ENCODE results near the gene RFTN1. TPM values are rescaled to one million over a fixed set of nuclear protein-coding genes. Genes with fewer than 3 reads are reported as not detected.
"Not testable (repeated sequence)": the region's sequence is repeated elsewhere in the genome, so short reads cannot be mapped to it uniquely, and the experiment has no call there.

RFTN1 gene
- total and polyA plus RNA-seq, 2 donors (not counting 1 experiment from before 2014, with no cell fraction given): 32.4 to 156 TPM

GRCh38 chr3:16494094-16494493 is 19.4 kb downstream of the RFTN1 start:
- Mint-ChIP-seq H3K4me3 (peak overlapping the region; percentile 7), H3K9me3 (ENCODE audit: insufficient read depth) (no peaks in the 10 kb centered on the region), H3K4me1 (peaks cover 51% of the 10 kb centered on the region), H3K27me3 (no peaks in the 10 kb centered on the region), H3K27ac (no peak overlapping the region)
- intact Hi-C loops (cut with micrococcal nuclease): no loop called here
- DNase-seq: no peak
- H3K27me3 ChIP-seq (replicated peaks in 1 of 4; ENCODE audit: control extremely low read depth in 1 of 4, control insufficient read depth in 3 of 4, insufficient read depth in 4 of 4, low read length in 3 of 4): no peaks in the 10 kb centered on the region
- peaks cover 0 to under 1% (median 0%) of the 10 kb centered on the region in 3 donors for H3K9me3 ChIP-seq (ENCODE audit: control extremely low read depth in 1 of 3, control insufficient read depth in 2 of 3, insufficient read depth in 1 of 3, low read length in 2 of 3)
- ChIA-PET POLR2A (no interaction called here), CTCF (interaction anchor here (1.1 kb wide), 1 partner anchor 10 kb away, joined by 3 read pairs; no protein-coding TSS in a partner anchor)
- peaks cover 97% of the 10 kb centered on the region for H3K79me2 ChIP-seq (ENCODE audit: control insufficient read depth, insufficient read depth, low read length)
- peaks cover 0 to 39% of the 10 kb centered on the region in 2 experiments for H3K36me3 ChIP-seq (replicated peaks in 1 of 2; ENCODE audit: control extremely low read depth in 1 of 2, control insufficient read depth in 1 of 2, extremely low read depth in 1 of 2, insufficient read depth in 2 of 2, low read length in 1 of 2)
- H4K20me1 ChIP-seq (ENCODE audit: control insufficient read depth, insufficient read depth, low read length, poor library complexity, severe bottlenecking): peaks cover 36% of the 10 kb centered on the region
- no peak overlapping the region for H3K4me3 ChIP-seq (ENCODE audit: control extremely low read depth in 1 of 5, extremely low read depth in 1 of 5, insufficient read depth in 1 of 5, low read depth in 2 of 5, low read length in 4 of 5)
- no peak for ATAC-seq (ENCODE audit: low read depth)
- H3K4me1 ChIP-seq (ENCODE audit: control insufficient read depth in 2 of 2, insufficient read depth in 2 of 2, low read length in 2 of 2): peaks cover 47 to 48% of the 10 kb centered on the region in 2 donors
- 73% methylated on average over 2 of the region's 5 CpGs for WGBS (ENCODE audit: insufficient coverage)
- TF ChIP-seq CTCF (IDR thresholded peaks at IDR 0.05): no peak
- TF ChIP-seq EZH2 (IDR thresholded peaks at IDR 0.05; ENCODE audit: borderline replicate concordance, insufficient read depth, low read depth, low read length, poor library complexity, severe bottlenecking): no peak
- H3K27ac ChIP-seq (ENCODE audit: low read length in 2 of 2): no peak overlapping the region
- H3K4me2 ChIP-seq (replicated peaks; ENCODE audit: low read depth, low read length, poor library complexity, severe bottlenecking): peak overlapping the region; percentile 37
- no peak overlapping the region for H3K9ac ChIP-seq (ENCODE audit: low read length)
- no peak overlapping the region for H2AFZ ChIP-seq (ENCODE audit: insufficient read depth, low read depth, low read length, poor library complexity, severe bottlenecking)

- TF ChIP-seq CTCF (IDR thresholded peaks at IDR 0.05) (no peak), EZH2 (IDR thresholded peaks at IDR 0.05; ENCODE audit: borderline replicate concordance, insufficient read depth, low read depth, low read length, poor library complexity, severe bottlenecking) (no peak)
- DNase-seq: no peak
- Mint-ChIP-seq H3K27ac (no peak overlapping the region), H3K9me3 (ENCODE audit: insufficient read depth) (no peaks in the 10 kb centered on the region), H3K4me3 (no peak overlapping the region), H3K4me1 (peaks cover 31% of the 10 kb centered on the region), H3K27me3 (no peaks in the 10 kb centered on the region)
- ChIA-PET CTCF (no interaction called here), POLR2A (no interaction called here)
- no peaks in the 10 kb centered on the region for H3K27me3 ChIP-seq (replicated peaks in 1 of 4; ENCODE audit: control extremely low read depth in 1 of 4, control insufficient read depth in 3 of 4, insufficient read depth in 4 of 4, low read length in 3 of 4)
- intact Hi-C loops (cut with micrococcal nuclease): no loop called here
- no peak overlapping the region for H3K27ac ChIP-seq (ENCODE audit: low read length in 2 of 2)
- no peak overlapping the region for H3K4me2 ChIP-seq (replicated peaks; ENCODE audit: low read depth, low read length, poor library complexity, severe bottlenecking)
- no peak overlapping the region for H3K4me3 ChIP-seq (ENCODE audit: control extremely low read depth in 1 of 5, extremely low read depth in 1 of 5, insufficient read depth in 1 of 5, low read depth in 2 of 5, low read length in 4 of 5)
- peaks cover 9 to 20% of the 10 kb centered on the region in 2 donors for H3K4me1 ChIP-seq (ENCODE audit: control insufficient read depth in 2 of 2, insufficient read depth in 2 of 2, low read length in 2 of 2)
- peaks cover 0 to 44% of the 10 kb centered on the region in 2 experiments for H3K36me3 ChIP-seq (replicated peaks in 1 of 2; ENCODE audit: control extremely low read depth in 1 of 2, control insufficient read depth in 1 of 2, extremely low read depth in 1 of 2, insufficient read depth in 2 of 2, low read length in 1 of 2)
- H4K20me1 ChIP-seq (ENCODE audit: control insufficient read depth, insufficient read depth, low read length, poor library complexity, severe bottlenecking): peaks cover 9% of the 10 kb centered on the region
- H3K9ac ChIP-seq (ENCODE audit: low read length): no peak overlapping the region
- ATAC-seq (ENCODE audit: low read depth): no peak
- WGBS (ENCODE audit: insufficient coverage): 90% methylated on average over 4 of the region's 4 CpGs
- H3K9me3 ChIP-seq (ENCODE audit: control extremely low read depth in 1 of 3, control insufficient read depth in 2 of 3, insufficient read depth in 1 of 3, low read length in 2 of 3): no peaks in the 10 kb centered on the region
- peaks cover 100% of the 10 kb centered on the region for H3K79me2 ChIP-seq (ENCODE audit: control insufficient read depth, insufficient read depth, low read length)
- H2AFZ ChIP-seq (ENCODE audit: insufficient read depth, low read depth, low read length, poor library complexity, severe bottlenecking): no peak overlapping the region
Measured at GRCh38 chr3:16490062-16490619, 23.4 kb downstream of the RFTN1 start.

- peaks cover 30% of the 10 kb centered on the region for H3K4me1 Mint-ChIP-seq
- H3K27ac Mint-ChIP-seq: not testable (repeated sequence)
Measured at GRCh38 chr3:16489326-16490061, 24.0 kb downstream of the RFTN1 start.

More at GRCh38 chr3:16489326-16490061, 24.0 kb downstream of the RFTN1 start:
- H3K9me3 ChIP-seq (ENCODE audit: control extremely low read depth in 1 of 3, control insufficient read depth in 2 of 3, insufficient read depth in 1 of 3, low read length in 2 of 3); H3K27me3 Mint-ChIP-seq; CTCF ChIA-PET; H3K4me3 Mint-ChIP-seq; POLR2A ChIA-PET; H3K9me3 Mint-ChIP-seq (ENCODE audit: insufficient read depth); H3K27me3 ChIP-seq (replicated peaks in 1 of 4; ENCODE audit: control extremely low read depth in 1 of 4, control insufficient read depth in 3 of 4, insufficient read depth in 4 of 4, low read length in 3 of 4); DNase-seq; H2AFZ ChIP-seq (ENCODE audit: insufficient read depth, low read depth, low read length, poor library complexity, severe bottlenecking); H3K4me2 ChIP-seq (replicated peaks; ENCODE audit: low read depth, low read length, poor library complexity, severe bottlenecking); intact Hi-C loops (cut with micrococcal nuclease); H3K4me3 ChIP-seq (ENCODE audit: control extremely low read depth in 1 of 5, extremely low read depth in 1 of 5, insufficient read depth in 1 of 5, low read depth in 2 of 5, low read length in 4 of 5); H3K9ac ChIP-seq (ENCODE audit: low read length); H3K27ac ChIP-seq (ENCODE audit: low read length in 2 of 2); H4K20me1 ChIP-seq (ENCODE audit: control insufficient read depth, insufficient read depth, low read length, poor library complexity, severe bottlenecking); ATAC-seq (ENCODE audit: low read depth): not testable (repeated sequence)
- H3K4me1 ChIP-seq (ENCODE audit: control insufficient read depth in 2 of 2, insufficient read depth in 2 of 2, low read length in 2 of 2): peaks cover 5 to 16% of the 10 kb centered on the region in 2 donors
- peaks cover 0 to 44% of the 10 kb centered on the region in 2 experiments for H3K36me3 ChIP-seq (replicated peaks in 1 of 2; ENCODE audit: control extremely low read depth in 1 of 2, control insufficient read depth in 1 of 2, extremely low read depth in 1 of 2, insufficient read depth in 2 of 2, low read length in 1 of 2)
- peaks cover 100% of the 10 kb centered on the region for H3K79me2 ChIP-seq (ENCODE audit: control insufficient read depth, insufficient read depth, low read length)
- WGBS (ENCODE audit: insufficient coverage): 91% methylated on average over 4 of the region's 8 CpGs
